WTC11 (cell line): ENCODE results near the gene SFT2D1. TPM values are rescaled to one million over a fixed set of nuclear protein-coding genes. Genes with fewer than 3 reads are reported as not detected.
"Not testable (repeated sequence)": the region's sequence is repeated elsewhere in the genome, so short reads cannot be mapped to it uniquely, and the experiment has no call there.

Experiments used
- ATAC-seq: fragments of 200-7000 bp; cut with Tn5 transposase; 2 replicates; pipeline ENCODE4 v1.10.0; 2021; ENCODE audit warnings: mild to moderate bottlenecking, moderate library complexity
- CTCF ChIA-PET: fragments of 300-600 bp; sonication (Branson Sonifier 250); formaldehyde crosslinking; loops from one replicate; lab custom pipeline; 2021; ENCODE audit warnings: antibody characterized with exemption; lab: Charles Lee
- POLR2A ChIA-PET: fragments of 350-600 bp; sonication (Branson Sonifier 250); formaldehyde crosslinking; loops from one replicate; lab custom pipeline; 2021; ENCODE audit warnings: antibody characterized with exemption; lab: Charles Lee
- DNase-seq: peaks from one replicate; pipeline ENCODE4 v3.0.0; 2021; ENCODE audit warnings: low spot score
- H3K27ac Mint-ChIP-seq: 2 replicates; pipeline ENCODE4 v1.8.0; 2021; ENCODE audit warnings: mixed read lengths
- H3K27me3 Mint-ChIP-seq: 2 replicates; pipeline ENCODE4 v1.8.0; 2021; ENCODE audit warnings: low read depth, mild to moderate bottlenecking, moderate library complexity, mixed read lengths
- H3K36me3 Mint-ChIP-seq: 2 replicates; pipeline ENCODE4 v1.8.0; 2021; ENCODE audit warnings: mixed read lengths
- H3K4me1 Mint-ChIP-seq: 2 replicates; pipeline ENCODE4 v1.8.0; 2022; ENCODE audit warnings: mixed read lengths
- H3K4me3 Mint-ChIP-seq: 2 replicates; pipeline ENCODE4 v1.8.0; 2021; ENCODE audit warnings: mild to moderate bottlenecking, moderate library complexity, mixed read lengths
- H3K9me3 Mint-ChIP-seq: 2 replicates; pipeline ENCODE4 v1.8.0; 2021; ENCODE audit warnings: mixed read lengths
- ESRRA ChIP-seq: sonication (generic); formaldehyde crosslinking; IDR thresholded peaks from 2 replicates; pipeline ENCODE4 v1.8.1; 2022; ENCODE audit warnings: mild to moderate bottlenecking, missing genetic modification reagents, borderline replicate concordance
- FOXJ3 ChIP-seq: sonication (generic); formaldehyde crosslinking; IDR thresholded peaks from 2 replicates; pipeline ENCODE4 v1.9.0; 2021; ENCODE audit warnings: missing genetic modification reagents, mild to moderate bottlenecking, borderline replicate concordance
- FOXK1 ChIP-seq: sonication (generic); formaldehyde crosslinking; IDR thresholded peaks from 2 replicates; pipeline ENCODE4 v1.8.0; 2022; ENCODE audit warnings: mild to moderate bottlenecking, moderate library complexity, missing genetic modification reagents
- GRHL2 ChIP-seq: fragments of 250-450 bp; sonication (Bioruptor Pico); IDR thresholded peaks from 2 replicates; pipeline ENCODE4 v1.8.0; 2022; ENCODE audit warnings: mild to moderate bottlenecking, moderate library complexity; ENCODE audit not compliant: insufficient replicate concordance, severe bottlenecking
- GTF2I ChIP-seq: fragments of 250-450 bp; sonication (Bioruptor Pico); conservative IDR thresholded peaks from 2 replicates; pipeline ENCODE4 v1.4.0; 2021; ENCODE audit warnings: mild to moderate bottlenecking
- HMGA2 ChIP-seq: fragments of 250-450 bp; sonication (Bioruptor Pico); IDR thresholded peaks from 2 replicates; pipeline ENCODE4 v1.4.0; 2021; ENCODE audit warnings: mild to moderate bottlenecking, moderate library complexity
- JAZF1 ChIP-seq: fragments of 250-450 bp; sonication (Bioruptor Pico); IDR thresholded peaks from 2 replicates; pipeline ENCODE4 v1.9.0; 2021; ENCODE audit warnings: moderate library complexity, mild to moderate bottlenecking, inconsistent platforms
- NFYB ChIP-seq: sonication (generic); formaldehyde crosslinking; conservative IDR thresholded peaks from 2 replicates; pipeline ENCODE4 v1.8.0; 2022; ENCODE audit warnings: low read depth, missing genetic modification reagents
- RORB ChIP-seq: fragments of 250-450 bp; sonication (Bioruptor Pico); IDR thresholded peaks from 2 replicates; pipeline ENCODE4 v1.9.0; 2021; ENCODE audit warnings: mild to moderate bottlenecking
- ZNF138 ChIP-seq: sonication (generic); formaldehyde crosslinking; conservative IDR thresholded peaks from 2 replicates; pipeline ENCODE4 v1.8.1; 2022; ENCODE audit warnings: mild to moderate bottlenecking, moderate library complexity, missing genetic modification reagents
- ZNF263 ChIP-seq: sonication (generic); formaldehyde crosslinking; IDR thresholded peaks from 2 replicates; pipeline ENCODE4 v1.8.1; 2022; ENCODE audit warnings: low read depth, mild to moderate bottlenecking, moderate library complexity, missing genetic modification reagents
- ZNF396 ChIP-seq: fragments of 250-450 bp; sonication (Bioruptor Pico); IDR thresholded peaks from 2 replicates; pipeline ENCODE4 v1.8.0; 2021; ENCODE audit warnings: mild to moderate bottlenecking, moderate library complexity, borderline replicate concordance
- total RNA-seq: library from RNA; stranded (reverse); gene quantifications from 3 replicates; pipeline ENCODE4 v1.2.3, GENCODE V29; 2021
- TF ChIP-seq, protein P1 (sequence below): fragments of 250-450 bp; sonication (Bioruptor Pico); IDR thresholded peaks from 2 replicates; pipeline ENCODE4 v2.1.2; 2022; ENCODE audit warnings: mild to moderate bottlenecking, moderate library complexity
- TF ChIP-seq, protein P2 (sequence below): sonication (generic); formaldehyde crosslinking; IDR thresholded peaks from 2 replicates; pipeline ENCODE4 v1.8.0; 2023; ENCODE audit warnings: missing genetic modification reagents, mild to moderate bottlenecking, borderline replicate concordance
- TF ChIP-seq, protein P3 (sequence below): sonication (generic); formaldehyde crosslinking; conservative IDR thresholded peaks from 2 replicates; pipeline ENCODE4 v1.8.1; 2022; ENCODE audit warnings: mild to moderate bottlenecking, missing genetic modification reagents
- TF ChIP-seq, protein P4 (sequence below): sonication (generic); formaldehyde crosslinking; IDR thresholded peaks from 2 replicates; pipeline ENCODE4 v1.8.0; 2022; ENCODE audit warnings: missing genetic modification reagents
- TF ChIP-seq, protein P5 (sequence below): sonication (generic); formaldehyde crosslinking; IDR thresholded peaks from 2 replicates; pipeline ENCODE4 v1.8.0; 2022; ENCODE audit warnings: mild to moderate bottlenecking, missing genetic modification reagents
- TF ChIP-seq, protein P6 (sequence below): sonication (generic); formaldehyde crosslinking; IDR thresholded peaks from 2 replicates; pipeline ENCODE4 v1.8.1; 2023; ENCODE audit warnings: mild to moderate bottlenecking, missing genetic modification reagents, moderate library complexity

Gene SFT2D1
- total RNA-seq, 1 experiment from 2014 or later, result 53.1 TPM

DNA sequence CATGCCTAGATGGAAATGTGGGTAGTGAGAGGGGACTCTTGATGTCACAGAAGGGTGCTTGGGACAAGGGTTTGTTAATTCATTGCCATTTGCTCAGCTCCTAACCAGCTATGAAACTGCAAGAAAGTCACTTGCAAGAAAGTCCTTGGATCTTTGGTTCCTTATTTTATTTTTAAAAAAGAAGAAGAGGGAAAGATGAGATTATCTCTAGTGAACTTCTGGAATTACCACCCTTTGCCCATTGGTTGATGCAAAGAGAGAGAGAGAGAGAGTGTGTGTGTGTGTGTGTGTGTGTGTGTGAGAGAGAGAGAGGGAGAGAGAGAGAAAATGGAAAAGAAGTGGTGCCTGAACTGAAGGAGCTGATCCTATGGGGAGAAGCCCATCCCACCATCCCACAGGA, 4.6 kb upstream of the SFT2D1 start:
- TF ChIP-seq, protein P1, sequence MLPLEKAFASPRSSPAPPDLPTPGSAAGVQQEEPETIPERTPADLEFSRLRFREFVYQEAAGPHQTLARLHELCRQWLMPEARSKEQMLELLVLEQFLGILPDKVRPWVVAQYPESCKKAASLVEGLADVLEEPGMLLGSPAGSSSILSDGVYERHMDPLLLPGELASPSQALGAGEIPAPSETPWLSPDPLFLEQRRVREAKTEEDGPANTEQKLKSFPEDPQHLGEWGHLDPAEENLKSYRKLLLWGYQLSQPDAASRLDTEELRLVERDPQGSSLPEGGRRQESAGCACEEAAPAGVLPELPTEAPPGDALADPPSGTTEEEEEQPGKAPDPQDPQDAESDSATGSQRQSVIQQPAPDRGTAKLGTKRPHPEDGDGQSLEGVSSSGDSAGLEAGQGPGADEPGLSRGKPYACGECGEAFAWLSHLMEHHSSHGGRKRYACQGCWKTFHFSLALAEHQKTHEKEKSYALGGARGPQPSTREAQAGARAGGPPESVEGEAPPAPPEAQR (CRISPR knock-in tag), result no peak
- TF ChIP-seq RORB (CRISPR knock-in tag) (no peak), ZNF138 (CRISPR knock-in tag) (no peak), NFYB (CRISPR knock-in tag) (no peak), JAZF1 (CRISPR knock-in tag) (no peak), HMGA2 (CRISPR knock-in tag) (no peak), FOXJ3 (no peak), ESRRA (CRISPR knock-in tag) (no peak), ZNF263 (CRISPR knock-in tag) (no peak)
- ChIA-PET POLR2A (no interaction called here), CTCF (no interaction called here)
- peaks cover 30% of the 10 kb centered on the region for H3K9me3 Mint-ChIP-seq
- DNase-seq, result no peak
- peaks cover 8% of the 10 kb centered on the region for H3K27me3 Mint-ChIP-seq
- peaks cover 12% of the 10 kb centered on the region for H3K4me1 Mint-ChIP-seq
- no peak overlapping the region for H3K27ac Mint-ChIP-seq
- peaks cover 13% of the 10 kb centered on the region for H3K36me3 Mint-ChIP-seq
- no peak for ATAC-seq
- no peak overlapping the region for H3K4me3 Mint-ChIP-seq

DNA sequence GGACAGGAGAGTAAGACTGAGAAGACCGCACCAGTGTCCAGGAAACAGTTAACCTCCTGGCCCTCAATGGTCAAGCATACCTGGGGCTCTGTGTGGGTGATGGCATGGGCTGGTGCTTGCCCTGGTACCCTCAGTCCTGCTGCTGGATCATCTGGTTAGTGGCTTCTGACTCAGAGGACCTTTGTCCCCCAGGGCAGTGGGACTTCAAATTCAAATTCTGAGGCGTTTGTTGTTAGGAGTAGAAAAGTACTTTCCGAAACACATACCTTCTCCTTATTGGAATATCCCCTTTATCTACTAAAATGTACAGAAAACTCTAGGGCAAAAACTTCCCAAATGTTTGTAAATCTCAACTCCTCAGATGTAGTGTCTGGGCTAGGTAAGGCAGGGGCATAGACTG, 4.1 kb upstream of the SFT2D1 start:
- Mint-ChIP-seq H3K4me3 (no peak overlapping the region), H3K4me1 (peaks cover 13% of the 10 kb centered on the region), H3K9me3 (peaks cover 30% of the 10 kb centered on the region), H3K36me3 (peaks cover 13% of the 10 kb centered on the region), H3K27ac (no peak overlapping the region), H3K27me3 (peaks cover 8% of the 10 kb centered on the region)
- ATAC-seq (no peak), DNase-seq (no peak)
- ChIA-PET POLR2A (no interaction called here), CTCF (no interaction called here)
- TF ChIP-seq GTF2I (CRISPR knock-in tag), result no peak
- TF ChIP-seq FOXK1, result no peak
- TF ChIP-seq, protein P2, sequence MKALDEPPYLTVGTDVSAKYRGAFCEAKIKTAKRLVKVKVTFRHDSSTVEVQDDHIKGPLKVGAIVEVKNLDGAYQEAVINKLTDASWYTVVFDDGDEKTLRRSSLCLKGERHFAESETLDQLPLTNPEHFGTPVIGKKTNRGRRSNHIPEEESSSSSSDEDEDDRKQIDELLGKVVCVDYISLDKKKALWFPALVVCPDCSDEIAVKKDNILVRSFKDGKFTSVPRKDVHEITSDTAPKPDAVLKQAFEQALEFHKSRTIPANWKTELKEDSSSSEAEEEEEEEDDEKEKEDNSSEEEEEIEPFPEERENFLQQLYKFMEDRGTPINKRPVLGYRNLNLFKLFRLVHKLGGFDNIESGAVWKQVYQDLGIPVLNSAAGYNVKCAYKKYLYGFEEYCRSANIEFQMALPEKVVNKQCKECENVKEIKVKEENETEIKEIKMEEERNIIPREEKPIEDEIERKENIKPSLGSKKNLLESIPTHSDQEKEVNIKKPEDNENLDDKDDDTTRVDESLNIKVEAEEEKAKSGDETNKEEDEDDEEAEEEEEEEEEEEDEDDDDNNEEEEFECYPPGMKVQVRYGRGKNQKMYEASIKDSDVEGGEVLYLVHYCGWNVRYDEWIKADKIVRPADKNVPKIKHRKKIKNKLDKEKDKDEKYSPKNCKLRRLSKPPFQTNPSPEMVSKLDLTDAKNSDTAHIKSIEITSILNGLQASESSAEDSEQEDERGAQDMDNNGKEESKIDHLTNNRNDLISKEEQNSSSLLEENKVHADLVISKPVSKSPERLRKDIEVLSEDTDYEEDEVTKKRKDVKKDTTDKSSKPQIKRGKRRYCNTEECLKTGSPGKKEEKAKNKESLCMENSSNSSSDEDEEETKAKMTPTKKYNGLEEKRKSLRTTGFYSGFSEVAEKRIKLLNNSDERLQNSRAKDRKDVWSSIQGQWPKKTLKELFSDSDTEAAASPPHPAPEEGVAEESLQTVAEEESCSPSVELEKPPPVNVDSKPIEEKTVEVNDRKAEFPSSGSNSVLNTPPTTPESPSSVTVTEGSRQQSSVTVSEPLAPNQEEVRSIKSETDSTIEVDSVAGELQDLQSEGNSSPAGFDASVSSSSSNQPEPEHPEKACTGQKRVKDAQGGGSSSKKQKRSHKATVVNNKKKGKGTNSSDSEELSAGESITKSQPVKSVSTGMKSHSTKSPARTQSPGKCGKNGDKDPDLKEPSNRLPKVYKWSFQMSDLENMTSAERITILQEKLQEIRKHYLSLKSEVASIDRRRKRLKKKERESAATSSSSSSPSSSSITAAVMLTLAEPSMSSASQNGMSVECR (CRISPR knock-in tag), result no peak
- TF ChIP-seq, protein P3, sequence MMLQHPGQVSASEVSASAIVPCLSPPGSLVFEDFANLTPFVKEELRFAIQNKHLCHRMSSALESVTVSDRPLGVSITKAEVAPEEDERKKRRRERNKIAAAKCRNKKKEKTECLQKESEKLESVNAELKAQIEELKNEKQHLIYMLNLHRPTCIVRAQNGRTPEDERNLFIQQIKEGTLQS, result no peak
- no peak for TF ChIP-seq ZNF396 (CRISPR knock-in tag)
- TF ChIP-seq NFYB (CRISPR knock-in tag), result no peak
- TF ChIP-seq GRHL2 (CRISPR knock-in tag), result no peak
- TF ChIP-seq, protein P4, sequence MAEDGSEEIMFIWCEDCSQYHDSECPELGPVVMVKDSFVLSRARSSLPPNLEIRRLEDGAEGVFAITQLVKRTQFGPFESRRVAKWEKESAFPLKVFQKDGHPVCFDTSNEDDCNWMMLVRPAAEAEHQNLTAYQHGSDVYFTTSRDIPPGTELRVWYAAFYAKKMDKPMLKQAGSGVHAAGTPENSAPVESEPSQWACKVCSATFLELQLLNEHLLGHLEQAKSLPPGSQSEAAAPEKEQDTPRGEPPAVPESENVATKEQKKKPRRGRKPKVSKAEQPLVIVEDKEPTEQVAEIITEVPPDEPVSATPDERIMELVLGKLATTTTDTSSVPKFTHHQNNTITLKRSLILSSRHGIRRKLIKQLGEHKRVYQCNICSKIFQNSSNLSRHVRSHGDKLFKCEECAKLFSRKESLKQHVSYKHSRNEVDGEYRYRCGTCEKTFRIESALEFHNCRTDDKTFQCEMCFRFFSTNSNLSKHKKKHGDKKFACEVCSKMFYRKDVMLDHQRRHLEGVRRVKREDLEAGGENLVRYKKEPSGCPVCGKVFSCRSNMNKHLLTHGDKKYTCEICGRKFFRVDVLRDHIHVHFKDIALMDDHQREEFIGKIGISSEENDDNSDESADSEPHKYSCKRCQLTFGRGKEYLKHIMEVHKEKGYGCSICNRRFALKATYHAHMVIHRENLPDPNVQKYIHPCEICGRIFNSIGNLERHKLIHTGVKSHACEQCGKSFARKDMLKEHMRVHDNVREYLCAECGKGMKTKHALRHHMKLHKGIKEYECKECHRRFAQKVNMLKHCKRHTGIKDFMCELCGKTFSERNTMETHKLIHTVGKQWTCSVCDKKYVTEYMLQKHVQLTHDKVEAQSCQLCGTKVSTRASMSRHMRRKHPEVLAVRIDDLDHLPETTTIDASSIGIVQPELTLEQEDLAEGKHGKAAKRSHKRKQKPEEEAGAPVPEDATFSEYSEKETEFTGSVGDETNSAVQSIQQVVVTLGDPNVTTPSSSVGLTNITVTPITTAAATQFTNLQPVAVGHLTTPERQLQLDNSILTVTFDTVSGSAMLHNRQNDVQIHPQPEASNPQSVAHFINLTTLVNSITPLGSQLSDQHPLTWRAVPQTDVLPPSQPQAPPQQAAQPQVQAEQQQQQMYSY (CRISPR knock-in tag), result no peak
- TF ChIP-seq, protein P5, sequence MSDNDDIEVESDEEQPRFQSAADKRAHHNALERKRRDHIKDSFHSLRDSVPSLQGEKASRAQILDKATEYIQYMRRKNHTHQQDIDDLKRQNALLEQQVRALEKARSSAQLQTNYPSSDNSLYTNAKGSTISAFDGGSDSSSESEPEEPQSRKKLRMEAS, result no peak
- TF ChIP-seq, protein P6, sequence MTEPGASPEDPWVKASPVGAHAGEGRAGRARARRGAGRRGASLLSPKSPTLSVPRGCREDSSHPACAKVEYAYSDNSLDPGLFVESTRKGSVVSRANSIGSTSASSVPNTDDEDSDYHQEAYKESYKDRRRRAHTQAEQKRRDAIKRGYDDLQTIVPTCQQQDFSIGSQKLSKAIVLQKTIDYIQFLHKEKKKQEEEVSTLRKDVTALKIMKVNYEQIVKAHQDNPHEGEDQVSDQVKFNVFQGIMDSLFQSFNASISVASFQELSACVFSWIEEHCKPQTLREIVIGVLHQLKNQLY, result no peak

DNA sequence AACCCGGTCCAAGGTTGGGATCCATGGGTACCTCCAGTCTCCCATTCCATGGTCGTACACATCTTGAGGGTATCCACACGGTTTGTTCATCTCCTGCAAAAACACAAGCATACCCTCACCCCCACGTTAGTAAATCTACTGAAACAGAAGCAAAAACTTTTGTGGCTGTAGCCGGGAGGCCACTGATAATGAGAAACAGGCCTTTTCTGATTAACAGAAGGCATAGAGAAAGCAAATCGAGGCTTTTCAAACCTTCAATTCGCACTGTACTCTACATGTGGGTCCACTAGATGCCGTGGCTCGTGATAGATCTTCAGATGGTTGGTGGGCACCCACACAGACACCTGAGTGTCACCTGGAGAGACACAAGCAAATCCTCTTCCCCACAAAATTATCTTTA, 3.3 kb upstream of the SFT2D1 start:
- H3K27me3 Mint-ChIP-seq, ATAC-seq, POLR2A ChIA-PET, H3K27ac Mint-ChIP-seq, CTCF ChIA-PET, DNase-seq, H3K4me3 Mint-ChIP-seq: not testable (repeated sequence)
- Mint-ChIP-seq H3K36me3 (peaks cover 13% of the 10 kb centered on the region), H3K9me3 (peaks cover 28% of the 10 kb centered on the region), H3K4me1 (peaks cover 15% of the 10 kb centered on the region)

DNA sequence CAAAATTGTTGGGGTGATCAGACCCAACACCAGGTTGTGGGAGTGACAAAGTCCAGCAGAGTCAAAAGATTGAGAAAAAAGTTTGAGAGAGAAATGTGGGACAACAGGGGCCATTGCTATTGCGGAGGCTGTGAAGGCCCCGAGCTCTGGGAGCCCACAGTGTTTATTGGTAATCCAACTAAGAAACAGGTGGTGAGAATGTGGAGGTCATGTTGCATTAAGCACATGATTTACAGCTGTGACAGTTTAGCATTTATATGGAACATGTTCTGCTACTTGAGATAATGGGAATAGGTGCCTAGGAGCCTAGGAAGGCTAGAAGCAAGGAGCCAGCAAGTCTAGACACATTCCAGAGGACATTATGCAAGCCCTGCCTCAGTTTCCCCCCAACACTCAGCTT, 2.6 kb upstream of the SFT2D1 start:
- H3K4me1 Mint-ChIP-seq, result peaks cover 15% of the 10 kb centered on the region
- peaks cover 13% of the 10 kb centered on the region for H3K36me3 Mint-ChIP-seq
- H3K9me3 Mint-ChIP-seq, result peaks cover 21% of the 10 kb centered on the region
- H3K27me3 Mint-ChIP-seq, H3K27ac Mint-ChIP-seq, H3K4me3 Mint-ChIP-seq, DNase-seq, ATAC-seq, POLR2A ChIA-PET: not testable (repeated sequence)
- CTCF ChIA-PET, result interaction anchor here (1.2 kb wide), 1 partner anchor 37 kb away, joined by 4 read pairs; no protein-coding TSS in a partner anchor
